ENCODE data around the gene NEGR1.

Gene NEGR1

DNA sequence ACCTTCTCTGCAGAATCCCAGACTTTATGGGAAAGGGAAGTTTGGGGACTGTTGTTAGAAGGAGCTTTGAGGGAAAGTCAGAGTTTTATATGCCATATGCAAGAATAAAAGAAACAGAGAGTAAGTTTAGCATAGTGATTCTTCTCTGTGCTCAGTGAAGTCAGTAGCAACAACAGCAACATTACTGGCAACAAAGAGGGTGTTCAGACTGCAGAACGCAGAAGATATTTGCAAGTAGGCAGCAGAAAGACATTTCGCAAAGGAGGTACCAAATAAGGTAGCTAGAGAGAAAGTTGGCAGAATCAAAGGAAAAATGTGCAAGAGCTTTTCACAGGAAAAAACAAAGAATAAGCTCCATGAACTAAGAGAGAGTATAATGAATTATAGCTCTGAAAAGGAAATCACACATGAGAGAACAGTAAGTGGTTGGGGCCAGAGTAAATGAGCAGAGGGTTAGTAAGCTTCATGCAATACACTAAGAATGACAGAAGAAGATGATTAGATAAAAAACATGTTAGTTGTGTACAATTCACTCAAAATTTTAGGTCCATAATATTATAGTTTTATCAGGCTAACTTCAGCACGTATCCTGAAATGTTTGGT is 98.1 kb downstream of the NEGR1 start:
- TF ChIP-seq POLR2A (IDR thresholded peaks at IDR 0.05; ENCODE audit: extremely low read depth, insufficient read length) (no peak), MYC (IDR thresholded peaks at IDR 0.05; ENCODE audit: low read depth, low read length) (no peak)
- TF ChIP-seq, protein P1, sequence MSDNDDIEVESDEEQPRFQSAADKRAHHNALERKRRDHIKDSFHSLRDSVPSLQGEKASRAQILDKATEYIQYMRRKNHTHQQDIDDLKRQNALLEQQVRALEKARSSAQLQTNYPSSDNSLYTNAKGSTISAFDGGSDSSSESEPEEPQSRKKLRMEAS (IDR thresholded peaks at IDR 0.05; ENCODE audit: low read depth, low read length): no peak
- TF ChIP-seq, protein P2, sequence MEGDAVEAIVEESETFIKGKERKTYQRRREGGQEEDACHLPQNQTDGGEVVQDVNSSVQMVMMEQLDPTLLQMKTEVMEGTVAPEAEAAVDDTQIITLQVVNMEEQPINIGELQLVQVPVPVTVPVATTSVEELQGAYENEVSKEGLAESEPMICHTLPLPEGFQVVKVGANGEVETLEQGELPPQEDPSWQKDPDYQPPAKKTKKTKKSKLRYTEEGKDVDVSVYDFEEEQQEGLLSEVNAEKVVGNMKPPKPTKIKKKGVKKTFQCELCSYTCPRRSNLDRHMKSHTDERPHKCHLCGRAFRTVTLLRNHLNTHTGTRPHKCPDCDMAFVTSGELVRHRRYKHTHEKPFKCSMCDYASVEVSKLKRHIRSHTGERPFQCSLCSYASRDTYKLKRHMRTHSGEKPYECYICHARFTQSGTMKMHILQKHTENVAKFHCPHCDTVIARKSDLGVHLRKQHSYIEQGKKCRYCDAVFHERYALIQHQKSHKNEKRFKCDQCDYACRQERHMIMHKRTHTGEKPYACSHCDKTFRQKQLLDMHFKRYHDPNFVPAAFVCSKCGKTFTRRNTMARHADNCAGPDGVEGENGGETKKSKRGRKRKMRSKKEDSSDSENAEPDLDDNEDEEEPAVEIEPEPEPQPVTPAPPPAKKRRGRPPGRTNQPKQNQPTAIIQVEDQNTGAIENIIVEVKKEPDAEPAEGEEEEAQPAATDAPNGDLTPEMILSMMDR (IDR thresholded peaks at IDR 0.05; ENCODE audit: low read depth, low read length): no peak
- DNase-seq (ENCODE audit: low read depth): no peak
- H3K4me3 ChIP-seq (ENCODE audit: low read depth, low read length): no peak overlapping the region

DNA sequence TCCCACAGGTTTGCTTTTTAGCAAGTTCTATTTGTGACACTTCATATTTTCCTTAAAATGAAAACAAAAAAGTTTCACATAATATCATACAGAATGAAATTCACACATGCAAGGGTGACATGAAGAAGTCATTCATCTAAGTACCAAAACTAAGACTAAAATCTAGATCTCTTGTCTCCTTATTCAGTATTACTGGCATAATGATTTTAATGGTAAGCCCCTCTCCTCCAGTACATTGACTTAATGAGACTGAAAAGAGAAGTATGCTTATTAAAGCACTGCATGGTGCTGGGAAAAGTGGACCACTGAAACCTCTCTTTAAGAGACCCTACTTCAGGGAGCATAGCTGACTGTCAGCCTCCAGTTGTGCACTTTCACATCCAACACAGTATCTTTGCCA is 99.5 kb downstream of the NEGR1 start:
- no peak overlapping the region for H3K4me3 ChIP-seq (ENCODE audit: low read depth, low read length)
- TF ChIP-seq MYC (IDR thresholded peaks at IDR 0.05; ENCODE audit: low read depth, low read length): no peak
- TF ChIP-seq, protein P2 (IDR thresholded peaks at IDR 0.05; ENCODE audit: low read depth, low read length): no peak
- TF ChIP-seq POLR2A (IDR thresholded peaks at IDR 0.05; ENCODE audit: extremely low read depth, insufficient read length): no peak
- TF ChIP-seq, protein P1 (IDR thresholded peaks at IDR 0.05; ENCODE audit: low read depth, low read length): no peak

DNA sequence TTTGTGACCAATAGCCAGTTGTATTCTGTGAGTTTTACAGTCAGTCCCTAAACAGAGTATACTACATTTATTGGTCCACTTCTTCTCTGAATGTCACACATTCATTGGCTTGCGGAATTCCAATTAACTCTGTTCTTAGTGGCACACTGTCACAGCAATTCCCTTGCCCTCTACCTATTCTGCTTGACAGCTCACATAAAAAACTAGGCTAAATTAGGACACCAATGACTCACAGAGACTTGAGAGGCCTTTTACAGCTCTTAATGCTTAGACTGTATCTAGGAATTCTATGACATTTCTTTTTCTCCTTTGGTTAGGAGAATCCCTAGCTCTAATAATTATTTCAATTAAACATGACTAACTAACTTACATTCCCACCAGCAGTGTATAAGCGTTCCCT is 104.1 kb downstream of the NEGR1 start:
- TF ChIP-seq, protein P2 (IDR thresholded peaks at IDR 0.05; ENCODE audit: low read depth, low read length): no peak
- TF ChIP-seq POLR2A (IDR thresholded peaks at IDR 0.05; ENCODE audit: extremely low read depth, insufficient read length): no peak
- TF ChIP-seq, protein P1 (IDR thresholded peaks at IDR 0.05; ENCODE audit: low read depth, low read length): no peak
- no peak overlapping the region for H3K4me3 ChIP-seq (ENCODE audit: low read depth, low read length)
- DNase-seq (ENCODE audit: low read depth): no peak

More for the DNA sequence above, 99.5 kb downstream of the NEGR1 start:
- DNase-seq (ENCODE audit: low read depth): no peak

DNA sequence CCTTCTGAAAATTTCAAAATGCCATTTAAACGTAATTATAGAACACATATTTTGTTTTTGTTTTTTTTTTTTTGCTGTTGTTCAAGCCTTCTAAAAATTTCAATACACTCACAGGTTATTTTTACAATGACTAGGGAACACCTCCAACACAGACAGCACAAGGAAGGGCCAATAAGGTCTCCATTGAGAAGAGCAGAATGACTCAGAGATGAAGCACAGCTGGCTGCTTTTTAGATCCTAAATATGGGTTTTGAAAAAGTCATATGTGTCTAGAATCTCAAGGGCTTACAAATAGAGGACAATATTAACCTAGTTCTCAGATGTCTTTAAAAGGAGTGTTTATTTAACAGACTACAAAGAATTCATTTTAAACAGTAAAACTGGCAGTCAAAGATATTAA is 104.6 kb downstream of the NEGR1 start:
- TF ChIP-seq, protein P1 (IDR thresholded peaks at IDR 0.05; ENCODE audit: low read depth, low read length): no peak
- H3K4me3 ChIP-seq (ENCODE audit: low read depth, low read length): no peak overlapping the region
- DNase-seq (ENCODE audit: low read depth): no peak

DNA sequence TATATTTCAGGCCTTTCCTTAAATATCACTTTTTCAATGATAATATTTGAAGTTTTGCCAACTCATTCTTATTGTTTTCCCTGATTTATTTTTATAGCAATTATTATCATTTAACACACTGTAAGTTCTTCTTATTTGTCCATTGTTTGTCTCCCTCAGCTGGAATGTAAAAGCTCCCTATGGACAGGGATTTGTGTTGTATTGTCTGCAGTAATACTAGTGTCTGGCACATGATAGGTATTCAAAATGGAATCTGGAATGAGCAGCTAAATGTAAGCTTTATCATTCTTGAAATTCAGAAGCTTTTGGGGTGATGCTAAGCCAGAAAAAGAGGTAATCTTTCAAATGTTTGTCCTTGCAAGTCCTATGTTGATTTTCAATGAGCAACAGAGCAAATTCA is 112.1 kb downstream of the NEGR1 start:
- TF ChIP-seq, protein P2 (IDR thresholded peaks at IDR 0.05; ENCODE audit: low read depth, low read length): no peak
- TF ChIP-seq POLR2A (IDR thresholded peaks at IDR 0.05; ENCODE audit: extremely low read depth, insufficient read length) (no peak), MYC (IDR thresholded peaks at IDR 0.05; ENCODE audit: low read depth, low read length) (no peak)
- TF ChIP-seq, protein P1 (IDR thresholded peaks at IDR 0.05; ENCODE audit: low read depth, low read length): no peak
- no peak overlapping the region for H3K4me3 ChIP-seq (ENCODE audit: low read depth, low read length)
- DNase-seq (ENCODE audit: low read depth): no peak

DNA sequence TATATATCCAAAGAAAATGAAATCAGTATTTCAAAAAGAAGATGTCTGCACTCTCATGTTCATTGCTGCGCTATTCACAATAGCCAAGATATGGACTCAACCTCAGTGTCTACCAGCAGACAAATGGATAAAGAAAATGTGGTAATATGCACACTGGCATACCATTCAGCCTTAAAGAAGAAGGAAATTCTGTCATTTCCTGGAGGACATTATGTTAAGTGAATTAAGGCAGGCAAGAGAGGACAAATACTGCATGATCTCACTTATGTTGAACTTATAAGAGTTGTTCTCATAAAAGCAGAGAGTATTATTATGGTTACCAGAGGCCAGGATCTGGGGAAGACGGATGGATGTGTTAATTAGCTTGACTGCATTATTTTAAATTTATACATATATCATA is 115.9 kb downstream of the NEGR1 start:
- TF ChIP-seq MYC (IDR thresholded peaks at IDR 0.05; ENCODE audit: low read depth, low read length): no peak
- TF ChIP-seq, protein P2 (IDR thresholded peaks at IDR 0.05; ENCODE audit: low read depth, low read length): no peak
- TF ChIP-seq POLR2A (IDR thresholded peaks at IDR 0.05; ENCODE audit: extremely low read depth, insufficient read length): no peak
- TF ChIP-seq, protein P1 (IDR thresholded peaks at IDR 0.05; ENCODE audit: low read depth, low read length): no peak
- DNase-seq (ENCODE audit: low read depth): no peak
- H3K4me3 ChIP-seq (ENCODE audit: low read depth, low read length): no peak overlapping the region

Measured in NB4 (cell line).